Fibroblast of the aortic adventitia (primary cell): ENCODE results near the gene RHCE. TPM values are rescaled to one million over a fixed set of nuclear protein-coding genes. Genes with fewer than 3 reads are reported as not detected.
"Not testable (repeated sequence)": the region's sequence is repeated elsewhere in the genome, so short reads cannot be mapped to it uniquely, and the experiment has no call there.

ENCODE experiments used
- DNase-seq: peaks from one replicate; pipeline ENCODE4 v3.0.0-alpha.2; 2010; ENCODE audit warnings: low read depth
- H3K4me3 ChIP-seq: 2 replicates; pipeline ENCODE4 v1.5.1; 2011; ENCODE audit warnings: low read depth, mild to moderate bottlenecking, control low read depth, low read length, moderate library complexity
- total RNA-seq: library from RNA; depleted of rRNA; stranded (reverse); fragments of >200 nt; gene quantifications from 2 replicates; pipeline ENCODE4 v1.2.3, GENCODE V29; 2012; ENCODE audit warnings: low replicate concordance
- TF ChIP-seq, protein P1 (sequence below): IDR thresholded peaks from 2 replicates; pipeline ENCODE4 v1.5.1; 2011; ENCODE audit warnings: mild to moderate bottlenecking, low read length, control low read depth, inconsistent platforms; ENCODE audit not compliant: insufficient read depth

Gene RHCE
- total RNA-seq, 1 donor, result 0.27 TPM

GRCh38 chr1:25369241-25369640 lies 51.4 kb downstream of the RHCE start:
- no peak for DNase-seq
- TF ChIP-seq, protein P1, sequence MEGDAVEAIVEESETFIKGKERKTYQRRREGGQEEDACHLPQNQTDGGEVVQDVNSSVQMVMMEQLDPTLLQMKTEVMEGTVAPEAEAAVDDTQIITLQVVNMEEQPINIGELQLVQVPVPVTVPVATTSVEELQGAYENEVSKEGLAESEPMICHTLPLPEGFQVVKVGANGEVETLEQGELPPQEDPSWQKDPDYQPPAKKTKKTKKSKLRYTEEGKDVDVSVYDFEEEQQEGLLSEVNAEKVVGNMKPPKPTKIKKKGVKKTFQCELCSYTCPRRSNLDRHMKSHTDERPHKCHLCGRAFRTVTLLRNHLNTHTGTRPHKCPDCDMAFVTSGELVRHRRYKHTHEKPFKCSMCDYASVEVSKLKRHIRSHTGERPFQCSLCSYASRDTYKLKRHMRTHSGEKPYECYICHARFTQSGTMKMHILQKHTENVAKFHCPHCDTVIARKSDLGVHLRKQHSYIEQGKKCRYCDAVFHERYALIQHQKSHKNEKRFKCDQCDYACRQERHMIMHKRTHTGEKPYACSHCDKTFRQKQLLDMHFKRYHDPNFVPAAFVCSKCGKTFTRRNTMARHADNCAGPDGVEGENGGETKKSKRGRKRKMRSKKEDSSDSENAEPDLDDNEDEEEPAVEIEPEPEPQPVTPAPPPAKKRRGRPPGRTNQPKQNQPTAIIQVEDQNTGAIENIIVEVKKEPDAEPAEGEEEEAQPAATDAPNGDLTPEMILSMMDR, result no peak
- H3K4me3 ChIP-seq, result no peak overlapping the region

DNA sequence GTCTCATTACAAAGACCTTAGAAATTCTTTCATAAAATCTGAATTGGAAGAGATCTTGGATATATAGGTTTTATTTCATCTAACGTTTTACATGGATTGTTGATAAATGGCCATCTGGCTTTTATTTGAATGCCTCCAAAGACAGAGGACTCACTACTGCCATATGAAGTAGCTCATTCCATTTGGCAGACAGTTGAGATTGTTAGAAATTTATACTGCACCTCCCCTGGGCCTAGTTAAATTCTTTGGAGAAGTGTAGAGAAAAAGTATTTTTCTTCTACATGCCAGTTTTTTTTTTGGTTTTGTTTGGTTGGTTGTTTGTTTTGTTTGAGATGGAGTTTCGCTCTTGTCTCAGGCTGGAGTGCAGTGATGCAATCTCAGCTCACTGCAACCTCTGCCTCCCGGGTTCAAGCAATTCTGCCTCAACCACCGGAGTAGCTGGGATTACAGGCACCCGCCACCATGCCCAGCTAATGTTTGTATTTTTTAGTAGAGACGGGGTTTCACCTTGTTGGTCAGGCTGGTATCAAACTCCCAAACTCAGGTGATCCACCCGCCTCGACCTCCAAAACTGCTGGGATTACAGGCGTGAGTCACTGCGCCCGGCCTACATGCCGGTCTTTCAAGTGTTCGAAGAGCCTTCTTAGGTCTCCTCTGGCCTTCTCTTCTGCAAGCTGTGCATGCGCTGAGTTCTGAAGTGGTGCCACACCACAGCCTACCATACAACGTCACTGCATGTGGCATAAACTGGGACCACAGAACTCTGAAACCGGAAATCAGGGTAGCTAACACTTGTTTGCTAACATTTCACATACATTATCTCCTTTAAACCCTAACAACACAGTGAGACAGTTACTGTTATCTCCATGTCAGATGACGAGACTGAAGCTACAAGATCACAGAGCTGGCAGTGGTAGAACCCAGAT lies 57.7 kb downstream of the RHCE start:
- not testable (repeated sequence) for H3K4me3 ChIP-seq, DNase-seq

- no peak for DNase-seq
- H3K4me3 ChIP-seq, result no peak overlapping the region
- TF ChIP-seq, protein P1, result no peak
These were observed 58.7 kb downstream of the RHCE start for GRCh38 chr1:25361901-25362300.

GRCh38 chr1:25360596-25361581 lies 59.7 kb downstream of the RHCE start:
- peak; percentile 30 for DNase-seq
- TF ChIP-seq, protein P1, result no peak
- H3K4me3 ChIP-seq, result no peak overlapping the region

- TF ChIP-seq, protein P1, result no peak
- peak; percentile 35 for DNase-seq
These were observed 63.8 kb downstream of the RHCE start for GRCh38 chr1:25356848-25357247.

GRCh38 chr1:25356441-25356840 lies 64.2 kb downstream of the RHCE start:
- no peak for DNase-seq
- TF ChIP-seq, protein P1, result no peak
- H3K4me3 ChIP-seq, result no peak overlapping the region

More at GRCh38 chr1:25356848-25357247, 63.8 kb downstream of the RHCE start:
- H3K4me3 ChIP-seq, result no peak overlapping the region
